ENCODE data around the gene STOX2. TPM values are rescaled to one million over a fixed set of nuclear protein-coding genes. Genes with fewer than 3 reads are reported as not detected.

STOX2 gene
- total RNA-seq, 3 donors from 2014 or later, result 2.7 to 10.9 (median 4.3) TPM

GRCh38 chr4:183871581-183871980, 33.5 kb upstream of the STOX2 start:
- H3K4me3 ChIP-seq, result no peak overlapping the region
- TF ChIP-seq CTCF (IDR thresholded peaks at IDR 0.05), result no peak
- no peak for ATAC-seq
- DNase-seq, result no peak
- no peaks in the 10 kb centered on the region for H3K36me3 ChIP-seq (ENCODE audit: low read depth)
- no peaks in the 10 kb centered on the region for H3K9me3 ChIP-seq
- H3K4me1 ChIP-seq (ENCODE audit: low read depth), result no peaks in the 10 kb centered on the region
- intact Hi-C loops (cut with DNase I, micrococcal nuclease), result no loop called here

GRCh38 chr4:183872531-183872930, 32.6 kb upstream of the STOX2 start:
- no peak for ATAC-seq

GRCh38 chr4:183873409-183874185, 31.5 kb upstream of the STOX2 start:
- ATAC-seq, result no peak
- no peaks in the 10 kb centered on the region for H3K36me3 ChIP-seq (ENCODE audit: low read depth)

More at GRCh38 chr4:183872531-183872930, 32.6 kb upstream of the STOX2 start:
- H3K4me1 ChIP-seq (ENCODE audit: low read depth), result peaks cover 5% of the 10 kb centered on the region
- intact Hi-C loops (cut with DNase I, micrococcal nuclease), result no loop called here
- no peak overlapping the region for H3K4me3 ChIP-seq
- DNase-seq, result no peak
- H3K9me3 ChIP-seq, result no peaks in the 10 kb centered on the region
- H3K36me3 ChIP-seq (ENCODE audit: low read depth), result no peaks in the 10 kb centered on the region
- TF ChIP-seq CTCF (IDR thresholded peaks at IDR 0.05), result no peak

GRCh38 chr4:183875251-183875825, 29.8 kb upstream of the STOX2 start:
- Histone ChIP-seq H3K4me1 (ENCODE audit: low read depth) (peaks cover 5% of the 10 kb centered on the region), H3K9me3 (no peaks in the 10 kb centered on the region), H3K36me3 (ENCODE audit: low read depth) (no peaks in the 10 kb centered on the region), H3K4me3 (no peak overlapping the region)
- DNase-seq (peak in 1 of 3 donors; percentile 6), ATAC-seq (no peak)
- intact Hi-C loops (cut with DNase I, micrococcal nuclease), result no loop called here
- no peak for TF ChIP-seq CTCF (IDR thresholded peaks at IDR 0.05)

More at GRCh38 chr4:183873409-183874185, 31.5 kb upstream of the STOX2 start:
- no peak for DNase-seq
- no peaks in the 10 kb centered on the region for H3K9me3 ChIP-seq
- no peak for TF ChIP-seq CTCF (IDR thresholded peaks at IDR 0.05)
- no peak overlapping the region for H3K4me3 ChIP-seq
- peaks cover 5% of the 10 kb centered on the region for H3K4me1 ChIP-seq (ENCODE audit: low read depth)
- intact Hi-C loops (cut with DNase I, micrococcal nuclease), result no loop called here

- intact Hi-C loops (cut with DNase I, micrococcal nuclease), result no loop called here
- Histone ChIP-seq H3K9me3 (no peaks in the 10 kb centered on the region), H3K4me3 (no peak overlapping the region), H3K36me3 (ENCODE audit: low read depth) (no peaks in the 10 kb centered on the region), H3K4me1 (ENCODE audit: low read depth) (peaks cover 5% of the 10 kb centered on the region)
- no peak for TF ChIP-seq CTCF (IDR thresholded peaks at IDR 0.05)
- ATAC-seq, result peak; percentile 53
- DNase-seq, result peak in 2 of 3 donors; percentile 33 to 66
Measured at GRCh38 chr4:183876268-183876934, 28.7 kb upstream of the STOX2 start.

Data from mucosa of descending colon (tissue), 3 donors.